ENCODE results near the gene C12orf76. TPM values are rescaled to one million over a fixed set of nuclear protein-coding genes. Genes with fewer than 3 reads are reported as not detected.

C12orf76 gene, protein sequence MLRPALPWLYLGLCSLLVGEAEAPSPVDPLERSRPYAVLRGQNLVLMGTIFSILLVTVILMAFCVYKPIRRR
- total RNA-seq (2021): 8.9 and 9.7 TPM in 2 replicates
- long read RNA-seq, transcript C12orf76-203 (2 exons, 1,755 nt): major isoform, 7 of 56 reads
- long read RNA-seq, partial matches to known transcripts: 46 of 56 reads
- long read RNA-seq, other reads (novel, unspliced or antisense): 2 of 56 reads

DNA sequence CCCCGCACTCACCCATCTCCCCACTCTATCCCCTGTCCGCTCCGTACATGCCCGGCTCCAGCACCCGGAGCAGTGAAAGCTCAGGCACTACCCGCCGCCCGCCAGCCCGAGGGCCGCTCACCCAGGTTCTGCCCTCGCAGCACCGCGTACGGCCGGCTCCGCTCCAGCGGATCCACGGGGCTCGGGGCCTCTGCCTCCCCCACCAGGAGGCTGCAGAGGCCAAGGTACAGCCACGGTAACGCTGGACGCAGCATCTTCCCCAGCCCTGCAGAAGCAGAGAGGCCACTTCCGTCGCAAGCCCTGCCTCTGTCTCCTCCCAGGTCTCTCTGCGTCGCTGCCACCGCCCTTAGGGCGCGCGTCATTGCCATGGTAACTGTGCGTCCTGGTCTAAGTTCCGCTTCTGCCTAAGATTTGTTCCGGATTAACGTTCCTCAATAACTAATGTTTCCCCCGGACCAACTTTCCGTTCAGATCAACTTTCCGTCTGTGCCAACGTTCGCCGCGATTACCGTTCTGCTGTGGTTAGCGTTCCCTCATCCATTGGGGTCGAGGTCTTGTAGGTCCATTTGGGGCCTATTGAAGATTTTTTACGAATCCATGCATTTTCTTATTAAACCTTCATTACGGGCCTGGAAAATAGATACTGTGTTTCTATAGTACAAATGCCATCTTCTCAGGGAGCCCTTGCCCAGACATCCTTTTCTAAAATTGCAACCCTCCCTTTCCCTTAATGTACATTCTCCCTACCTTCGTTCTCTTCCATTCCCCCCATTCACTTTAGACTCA lies at the start of gene C12orf76:
Gene C12orf76 (minus strand): TSS at position 281 of the 786 bp plus-strand sequence. CDS start 27 bp downstream, at position 254.
- Mint-ChIP-seq H3K9me3 (no peaks in the 10 kb centered on the region), H3K4me3 (peak within 1 kb of the TSS; percentile 70 to 83), H3K27ac (peak within 1 kb of the TSS; percentile 76 to 85 (median 77); a peak in 6 of 7 replicates), H3K36me3 (ENCODE audit: insufficient read depth in 1 of 3, low read depth in 3 of 3) (peaks cover 0 to 1% (median 1%) of the 10 kb centered on the region in 3 experiments; a peak in 3 of 7 replicates), H3K27me3 (ENCODE audit: low read depth) (no peaks in the 10 kb centered on the region), H3K4me1 (peaks cover 16 to 17% of the 10 kb centered on the region in 2 experiments)
- Histone ChIP-seq H3K23ac (ENCODE audit: insufficient read length, low read depth, low read length) (no peak within 1 kb of the TSS), H3K9me3 (ENCODE audit: control insufficient read depth, low read depth, low read length) (no peaks in the 10 kb centered on the region), H2BK15ac (ENCODE audit: low read depth, low read length) (no peak within 1 kb of the TSS), H4K5ac (ENCODE audit: insufficient read length, low read depth, low read length) (no peak within 1 kb of the TSS), H3K4me2 (ENCODE audit: insufficient read depth, insufficient read length, low read length) (peak within 1 kb of the TSS; percentile 50), H3K27me3 (ENCODE audit: insufficient read depth, low read length) (no peaks in the 10 kb centered on the region), H3K27ac (ENCODE audit: insufficient read length, low read depth, low read length) (no peak within 1 kb of the TSS), H3K79me2 (ENCODE audit: insufficient read depth, low read length) (no peaks in the 10 kb centered on the region; the same call in 1 of the 2 replicates), H2AK5ac (ENCODE audit: insufficient read length, low read length) (no peak within 1 kb of the TSS), H2AFZ (ENCODE audit: low read length) (peak within 1 kb of the TSS; percentile 0), H2BK20ac (ENCODE audit: low read depth, low read length, poor library complexity, severe bottlenecking) (no peak within 1 kb of the TSS), H3K4ac (ENCODE audit: low read depth, low read length) (no peak within 1 kb of the TSS), H2BK12ac (ENCODE audit: insufficient read length, low read depth, low read length) (no peak within 1 kb of the TSS), H3K18ac (ENCODE audit: insufficient read length, low read depth, low read length) (no peak within 1 kb of the TSS), H3T11ph (ENCODE audit: low read length) (no peak within 1 kb of the TSS), H3K14ac (ENCODE audit: insufficient read depth, low read length) (no peak within 1 kb of the TSS), H3K23me2 (ENCODE audit: insufficient read length, low read depth, low read length, poor library complexity, severe bottlenecking) (no peaks in the 10 kb centered on the region), H2BK5ac (ENCODE audit: insufficient read length, low read length) (no peak within 1 kb of the TSS), H3K9ac (ENCODE audit: extremely low read depth, insufficient read length, low read length) (peak within 1 kb of the TSS; percentile 63), H3K56ac (ENCODE audit: insufficient read length, low read depth, low read length) (no peak within 1 kb of the TSS), H4K8ac (replicated peaks; ENCODE audit: insufficient read length, low read depth, low read length) (no peak within 1 kb of the TSS), H2BK120ac (ENCODE audit: low read depth, low read length, poor library complexity, severe bottlenecking) (no peak within 1 kb of the TSS), H3K4me1 (ENCODE audit: insufficient read depth, low read length) (no peaks in the 10 kb centered on the region), H3K79me1 (ENCODE audit: insufficient read depth, low read depth, low read length, poor library complexity, severe bottlenecking) (no peaks in the 10 kb centered on the region), H4K91ac (ENCODE audit: insufficient read length, low read depth, low read length) (no peak within 1 kb of the TSS), H4K20me1 (ENCODE audit: control insufficient read depth, insufficient read depth, insufficient read length) (no peaks in the 10 kb centered on the region)
- TF ChIP-seq, protein P1, sequence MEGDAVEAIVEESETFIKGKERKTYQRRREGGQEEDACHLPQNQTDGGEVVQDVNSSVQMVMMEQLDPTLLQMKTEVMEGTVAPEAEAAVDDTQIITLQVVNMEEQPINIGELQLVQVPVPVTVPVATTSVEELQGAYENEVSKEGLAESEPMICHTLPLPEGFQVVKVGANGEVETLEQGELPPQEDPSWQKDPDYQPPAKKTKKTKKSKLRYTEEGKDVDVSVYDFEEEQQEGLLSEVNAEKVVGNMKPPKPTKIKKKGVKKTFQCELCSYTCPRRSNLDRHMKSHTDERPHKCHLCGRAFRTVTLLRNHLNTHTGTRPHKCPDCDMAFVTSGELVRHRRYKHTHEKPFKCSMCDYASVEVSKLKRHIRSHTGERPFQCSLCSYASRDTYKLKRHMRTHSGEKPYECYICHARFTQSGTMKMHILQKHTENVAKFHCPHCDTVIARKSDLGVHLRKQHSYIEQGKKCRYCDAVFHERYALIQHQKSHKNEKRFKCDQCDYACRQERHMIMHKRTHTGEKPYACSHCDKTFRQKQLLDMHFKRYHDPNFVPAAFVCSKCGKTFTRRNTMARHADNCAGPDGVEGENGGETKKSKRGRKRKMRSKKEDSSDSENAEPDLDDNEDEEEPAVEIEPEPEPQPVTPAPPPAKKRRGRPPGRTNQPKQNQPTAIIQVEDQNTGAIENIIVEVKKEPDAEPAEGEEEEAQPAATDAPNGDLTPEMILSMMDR (conservative IDR thresholded peaks at IDR 0.05): no peak
- WGBS (ENCODE audit: extremely low coverage, insufficient read length, low lambda C conversion rate): 100% methylated on average over 1 of the region's 47 CpGs
- DNase-seq: peak; percentile 95

Data from H9 (cell line).